ENCODE data around the gene DENND4C. TPM values are rescaled to one million over a fixed set of nuclear protein-coding genes. Genes with fewer than 3 reads are reported as not detected.

The DENND4C gene
- total RNA-seq, 1 experiment from 2014 or later, result 29.5 TPM

DNA sequence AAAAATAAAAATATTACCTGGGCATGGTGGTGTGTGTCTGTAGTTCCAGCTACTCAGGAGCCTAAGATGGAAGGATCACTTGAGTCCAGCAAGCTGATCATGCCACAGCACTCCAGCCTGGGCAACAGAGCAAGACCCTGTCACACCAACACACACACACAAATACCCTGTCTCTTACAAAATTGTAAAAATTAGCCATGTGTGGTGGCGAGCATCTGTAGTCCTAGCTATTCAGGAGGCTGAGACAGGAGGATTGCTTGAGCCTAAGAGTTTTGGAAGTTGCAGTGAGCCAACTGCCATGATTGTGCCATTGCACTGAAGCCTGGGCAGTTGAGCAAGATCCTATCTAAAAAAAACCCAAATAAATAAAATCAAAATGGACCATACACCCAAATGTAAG lies 32.1 kb upstream of the DENND4C start:
- Histone ChIP-seq H3K4me2 (no peak overlapping the region), H4K20me1 (ENCODE audit: insufficient read depth) (no peaks in the 10 kb centered on the region), H3K27me3 (ENCODE audit: insufficient read depth, low read depth) (no peaks in the 10 kb centered on the region), H3K4me3 (no peak overlapping the region), H3K36me3 (ENCODE audit: low read depth) (no peaks in the 10 kb centered on the region), H3K27ac (no peak overlapping the region), H3F3A (ENCODE audit: insufficient read depth, low read depth) (no peaks in the 10 kb centered on the region; the same call in 1 of the 2 replicates), H3K79me2 (ENCODE audit: low read depth) (no peaks in the 10 kb centered on the region), H3K9me2 (ENCODE audit: insufficient read depth) (no peaks in the 10 kb centered on the region), H2AFZ (no peak overlapping the region), H3K4me1 (replicated peaks; ENCODE audit: insufficient read depth) (peaks cover 10% of the 10 kb centered on the region), H3K9me3 (ENCODE audit: insufficient read depth, low read depth) (no peaks in the 10 kb centered on the region)
- TF ChIP-seq EZH2 (IDR thresholded peaks at IDR 0.05; ENCODE audit: low read depth), result no peak
- TF ChIP-seq, protein P1, sequence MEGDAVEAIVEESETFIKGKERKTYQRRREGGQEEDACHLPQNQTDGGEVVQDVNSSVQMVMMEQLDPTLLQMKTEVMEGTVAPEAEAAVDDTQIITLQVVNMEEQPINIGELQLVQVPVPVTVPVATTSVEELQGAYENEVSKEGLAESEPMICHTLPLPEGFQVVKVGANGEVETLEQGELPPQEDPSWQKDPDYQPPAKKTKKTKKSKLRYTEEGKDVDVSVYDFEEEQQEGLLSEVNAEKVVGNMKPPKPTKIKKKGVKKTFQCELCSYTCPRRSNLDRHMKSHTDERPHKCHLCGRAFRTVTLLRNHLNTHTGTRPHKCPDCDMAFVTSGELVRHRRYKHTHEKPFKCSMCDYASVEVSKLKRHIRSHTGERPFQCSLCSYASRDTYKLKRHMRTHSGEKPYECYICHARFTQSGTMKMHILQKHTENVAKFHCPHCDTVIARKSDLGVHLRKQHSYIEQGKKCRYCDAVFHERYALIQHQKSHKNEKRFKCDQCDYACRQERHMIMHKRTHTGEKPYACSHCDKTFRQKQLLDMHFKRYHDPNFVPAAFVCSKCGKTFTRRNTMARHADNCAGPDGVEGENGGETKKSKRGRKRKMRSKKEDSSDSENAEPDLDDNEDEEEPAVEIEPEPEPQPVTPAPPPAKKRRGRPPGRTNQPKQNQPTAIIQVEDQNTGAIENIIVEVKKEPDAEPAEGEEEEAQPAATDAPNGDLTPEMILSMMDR (conservative IDR thresholded peaks at IDR 0.05), result no peak
- no TSS peak for BruUV-seq (replicated peaks)
- ChIA-PET CTCF (no interaction called here), POLR2A (ENCODE audit: unreplicated experiment) (no interaction called here)
- intact Hi-C loops (cut with micrococcal nuclease; ENCODE audit: unreplicated experiment), result no loop called here
- DNase-seq, result no peak

- H3K79me2 ChIP-seq (ENCODE audit: low read depth), result no peaks in the 10 kb centered on the region
- TF ChIP-seq EZH2 (IDR thresholded peaks at IDR 0.05; ENCODE audit: low read depth), result no peak
- TF ChIP-seq, protein P1 (conservative IDR thresholded peaks at IDR 0.05), result no peak
- H4K20me1 ChIP-seq (ENCODE audit: insufficient read depth), result no peaks in the 10 kb centered on the region
- H3K4me1 ChIP-seq (replicated peaks; ENCODE audit: insufficient read depth), result peaks cover 10% of the 10 kb centered on the region
- H3K27me3 ChIP-seq (ENCODE audit: insufficient read depth, low read depth), result no peaks in the 10 kb centered on the region
- intact Hi-C loops (cut with micrococcal nuclease; ENCODE audit: unreplicated experiment), result no loop called here
- DNase-seq, result no peak
- H3K27ac ChIP-seq, result no peak overlapping the region
- H2AFZ ChIP-seq, result no peak overlapping the region
- H3K4me2 ChIP-seq, result no peak overlapping the region
- no peaks in the 10 kb centered on the region; the same call in 1 of the 2 replicates for H3F3A ChIP-seq (ENCODE audit: insufficient read depth, low read depth)
- H3K9me3 ChIP-seq (ENCODE audit: insufficient read depth, low read depth), result no peaks in the 10 kb centered on the region
- BruUV-seq (replicated peaks), result no TSS peak
- CTCF ChIA-PET, result no interaction called here
- H3K4me3 ChIP-seq, result no peak overlapping the region
- no peaks in the 10 kb centered on the region for H3K36me3 ChIP-seq (ENCODE audit: low read depth)
- POLR2A ChIA-PET (ENCODE audit: unreplicated experiment), result no interaction called here
- H3K9me2 ChIP-seq (ENCODE audit: insufficient read depth), result no peaks in the 10 kb centered on the region
Observed at GRCh38 chr9:19199012-19199411, 31.5 kb upstream of the DENND4C start.

DNA sequence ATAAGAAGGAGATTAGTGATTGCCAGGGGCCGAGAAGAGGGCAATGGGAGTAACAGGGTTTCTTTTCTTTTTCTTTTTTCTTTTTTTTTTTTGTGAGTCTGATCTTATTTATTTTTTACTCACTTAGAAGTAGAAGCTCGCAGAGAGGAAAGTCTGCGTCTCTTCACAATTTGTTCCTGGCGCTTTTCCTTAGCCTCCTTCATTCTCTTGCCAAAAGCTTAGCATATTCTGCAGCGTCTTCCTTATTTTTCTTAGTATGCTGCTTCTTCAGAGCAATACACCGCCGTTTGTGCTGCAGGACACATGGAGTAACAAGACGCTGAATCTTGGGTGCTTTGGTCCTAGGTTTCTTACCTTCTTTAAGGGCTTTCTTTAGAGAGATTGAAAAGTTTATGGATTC lies 30.3 kb upstream of the DENND4C start:
- no peaks in the 10 kb centered on the region for H3K9me3 ChIP-seq (ENCODE audit: insufficient read depth, low read depth)
- BruUV-seq (replicated peaks), result no TSS peak
- TF ChIP-seq, protein P1 (conservative IDR thresholded peaks at IDR 0.05), result no peak
- TF ChIP-seq EZH2 (IDR thresholded peaks at IDR 0.05; ENCODE audit: low read depth), result no peak
- no peaks in the 10 kb centered on the region for H3K27me3 ChIP-seq (ENCODE audit: insufficient read depth, low read depth)
- H3K79me2 ChIP-seq (ENCODE audit: low read depth), result no peaks in the 10 kb centered on the region
- CTCF ChIA-PET, result no interaction called here
- intact Hi-C loops (cut with micrococcal nuclease; ENCODE audit: unreplicated experiment), result no loop called here
- no peaks in the 10 kb centered on the region for H3K36me3 ChIP-seq (ENCODE audit: low read depth)
- H4K20me1 ChIP-seq (ENCODE audit: insufficient read depth), result no peaks in the 10 kb centered on the region
- H3K4me2 ChIP-seq, result no peak overlapping the region
- H3K4me3 ChIP-seq, result no peak overlapping the region
- H3K4me1 ChIP-seq (replicated peaks; ENCODE audit: insufficient read depth), result peaks cover 10% of the 10 kb centered on the region
- H3K27ac ChIP-seq, result no peak overlapping the region
- H3F3A ChIP-seq (ENCODE audit: insufficient read depth, low read depth), result no peaks in the 10 kb centered on the region; the same call in 1 of the 2 replicates
- no peak for DNase-seq
- POLR2A ChIA-PET (ENCODE audit: unreplicated experiment), result no interaction called here
- H2AFZ ChIP-seq, result no peak overlapping the region
- no peaks in the 10 kb centered on the region for H3K9me2 ChIP-seq (ENCODE audit: insufficient read depth)

Data from PC-9 (cell line).